A673 (cell line): ENCODE measurements around the gene UBAP1L. TPM values are rescaled to one million over a fixed set of nuclear protein-coding genes. Genes with fewer than 3 reads are reported as not detected.

Source experiments
- BruUV-seq: library from RNA; stranded (reverse); fragments of 400-500 nt; replicated peaks from 2 replicates; lab custom pipeline; 2021; lab: Mats Ljungman, UMichigan
- CTCF ChIA-PET: fragments of 300-600 bp; sonication (Branson Sonifier 250); formaldehyde crosslinking; loops from one replicate; lab custom pipeline; 2022; ENCODE audit warnings: antibody characterized with exemption; lab: Charles Lee
- POLR2A ChIA-PET: fragments of 300-600 bp; sonication (Branson Sonifier 250); formaldehyde crosslinking; loops from one replicate; lab custom pipeline; 2022; ENCODE audit warnings: antibody characterized with exemption; ENCODE audit not compliant: low non-redundant PET; lab: Charles Lee
- DNase-seq: peaks from one replicate; pipeline ENCODE4 v3.0.0-alpha.2; 2015; ENCODE audit warnings: low spot score
- H3K27ac ChIP-seq: fragments of 200-600 bp; sonication (generic); 2 replicates; pipeline ENCODE4 v1.5.1; 2016; ENCODE audit warnings: mixed run types, low read depth, mild to moderate bottlenecking, mixed read lengths, antibody characterized with exemption, low read length; ENCODE audit not compliant: poor library complexity, severe bottlenecking
- H3K27me3 ChIP-seq: fragments of 200-600 bp; sonication (generic); replicated peaks from 2 replicates; pipeline ENCODE4 v1.6.1; 2017; ENCODE audit warnings: mixed run types, low read depth, mild to moderate bottlenecking, mixed read lengths, antibody characterized with exemption, low read length; ENCODE audit not compliant: insufficient read depth, poor library complexity
- H3K36me3 ChIP-seq: fragments of 200-600 bp; sonication (generic); 2 replicates; pipeline ENCODE4 v1.6.1; 2016; ENCODE audit warnings: mixed run types, mild to moderate bottlenecking, mixed read lengths, antibody characterized with exemption, low read length; ENCODE audit not compliant: insufficient read depth, poor library complexity, severe bottlenecking
- H3K4me1 ChIP-seq: fragments of 200-600 bp; sonication (generic); 2 replicates; pipeline ENCODE4 v1.6.1; 2017; ENCODE audit warnings: mixed run types, mild to moderate bottlenecking, mixed read lengths, antibody characterized with exemption, low read length; ENCODE audit not compliant: insufficient read depth, poor library complexity, severe bottlenecking
- H3K4me3 ChIP-seq: fragments of 200-600 bp; sonication (generic); 2 replicates; pipeline ENCODE4 v1.5.1; 2016; ENCODE audit warnings: low read depth, mixed run types, mild to moderate bottlenecking, mixed read lengths, low read length; ENCODE audit not compliant: poor library complexity, severe bottlenecking
- H3K9me3 ChIP-seq: fragments of 200-600 bp; sonication (generic); 2 replicates; pipeline ENCODE4 v1.6.1; 2016; ENCODE audit warnings: mixed run types, low read depth, mild to moderate bottlenecking, mixed read lengths, antibody characterized with exemption, low read length; ENCODE audit not compliant: poor library complexity, severe bottlenecking
- EZH2 ChIP-seq: fragments of 200-600 bp; sonication (generic); IDR thresholded peaks from 2 replicates; pipeline ENCODE4 v1.6.1; 2017; ENCODE audit warnings: borderline replicate concordance, low read depth, mild to moderate bottlenecking, mixed read lengths, antibody characterized with exemption, low read length; ENCODE audit not compliant: poor library complexity, severe bottlenecking
- intact Hi-C: fragments of 100-400 bp; cut with micrococcal nuclease; formaldehyde crosslinking; loops from one replicate; pipeline ENCODE4 v1.10.0; 2022; ENCODE audit not compliant: unreplicated experiment
- total RNA-seq: library from RNA; stranded (reverse); gene quantifications from 2 replicates; pipeline ENCODE4 v1.2.3, GENCODE V29; 2021
- TF ChIP-seq, protein P1 (sequence below): fragments of 300-800, 200-600 bp; sonication (generic); conservative IDR thresholded peaks from 2 replicates; pipeline ENCODE4 v1.5.1; 2017; ENCODE audit warnings: low read depth, mild to moderate bottlenecking, antibody characterized with exemption, low read length, moderate library complexity, mixed read lengths

The UBAP1L gene
- total RNA-seq, 1 experiment from 2014 or later: 3.9 TPM

GRCh38 chr15:65097651-65098263 is 17.2 kb downstream of the UBAP1L start:
- no peak for TF ChIP-seq EZH2
- TF ChIP-seq, protein P1, sequence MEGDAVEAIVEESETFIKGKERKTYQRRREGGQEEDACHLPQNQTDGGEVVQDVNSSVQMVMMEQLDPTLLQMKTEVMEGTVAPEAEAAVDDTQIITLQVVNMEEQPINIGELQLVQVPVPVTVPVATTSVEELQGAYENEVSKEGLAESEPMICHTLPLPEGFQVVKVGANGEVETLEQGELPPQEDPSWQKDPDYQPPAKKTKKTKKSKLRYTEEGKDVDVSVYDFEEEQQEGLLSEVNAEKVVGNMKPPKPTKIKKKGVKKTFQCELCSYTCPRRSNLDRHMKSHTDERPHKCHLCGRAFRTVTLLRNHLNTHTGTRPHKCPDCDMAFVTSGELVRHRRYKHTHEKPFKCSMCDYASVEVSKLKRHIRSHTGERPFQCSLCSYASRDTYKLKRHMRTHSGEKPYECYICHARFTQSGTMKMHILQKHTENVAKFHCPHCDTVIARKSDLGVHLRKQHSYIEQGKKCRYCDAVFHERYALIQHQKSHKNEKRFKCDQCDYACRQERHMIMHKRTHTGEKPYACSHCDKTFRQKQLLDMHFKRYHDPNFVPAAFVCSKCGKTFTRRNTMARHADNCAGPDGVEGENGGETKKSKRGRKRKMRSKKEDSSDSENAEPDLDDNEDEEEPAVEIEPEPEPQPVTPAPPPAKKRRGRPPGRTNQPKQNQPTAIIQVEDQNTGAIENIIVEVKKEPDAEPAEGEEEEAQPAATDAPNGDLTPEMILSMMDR: no peak
- intact Hi-C loops: no loop called here
- BruUV-seq: no TSS peak
- no peak for DNase-seq
- no peaks in the 10 kb centered on the region for H3K27me3 ChIP-seq
- ChIA-PET POLR2A (no interaction called here), CTCF (no interaction called here)
- H3K9me3 ChIP-seq: no peaks in the 10 kb centered on the region
- H3K4me1 ChIP-seq: no peaks in the 10 kb centered on the region
- H3K4me3 ChIP-seq: no peak overlapping the region
- H3K27ac ChIP-seq: no peak overlapping the region
- H3K36me3 ChIP-seq: peaks cover 5% of the 10 kb centered on the region

DNA sequence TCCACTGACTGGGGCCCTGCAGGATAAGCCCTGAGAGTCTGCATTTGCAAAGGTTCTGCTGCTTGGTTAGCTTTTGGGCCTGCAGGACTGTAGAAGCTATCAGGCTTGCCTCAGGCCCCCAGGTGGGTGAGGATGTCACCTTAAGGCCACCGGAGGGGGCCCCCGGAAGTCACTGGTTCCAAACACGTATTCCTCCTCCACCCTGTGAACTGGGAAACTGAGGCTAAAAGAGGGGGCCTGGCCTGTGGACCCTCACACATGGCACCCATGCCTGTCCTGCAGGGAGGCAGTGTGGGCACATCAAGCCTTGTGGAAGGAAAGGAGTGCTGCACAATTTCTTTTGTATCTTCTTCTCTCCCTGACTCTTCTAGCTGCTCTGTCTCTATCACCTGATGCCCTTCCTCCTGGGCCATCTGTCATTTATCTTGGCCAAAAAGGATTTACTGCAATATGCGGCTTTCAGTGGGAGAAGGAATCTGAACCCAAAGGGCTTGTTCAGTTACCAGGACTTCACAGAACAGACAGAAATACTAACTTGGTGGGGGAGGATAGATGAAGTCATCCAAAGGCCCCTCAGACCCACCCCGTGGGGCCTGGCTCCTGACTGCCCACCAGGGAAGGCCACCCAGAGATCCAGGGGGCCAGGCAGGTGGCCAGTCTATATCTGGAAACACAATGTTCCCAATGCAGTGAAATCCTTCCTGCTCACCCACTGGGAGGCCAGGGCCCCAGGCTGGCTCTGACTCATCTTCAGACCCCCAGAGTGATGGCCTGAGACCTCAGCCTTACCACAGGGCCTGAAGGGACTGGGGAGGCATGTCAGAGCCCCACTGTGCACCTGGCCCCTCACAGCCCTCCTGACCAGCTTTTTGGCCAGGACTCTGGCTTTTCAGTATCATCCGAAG is 18.3 kb downstream of the UBAP1L start:
- Histone ChIP-seq H3K9me3 (no peaks in the 10 kb centered on the region), H3K4me1 (no peaks in the 10 kb centered on the region), H3K36me3 (peaks cover 5% of the 10 kb centered on the region), H3K27ac (no peak overlapping the region), H3K27me3 (no peaks in the 10 kb centered on the region), H3K4me3 (no peak overlapping the region)
- no peak for DNase-seq
- POLR2A ChIA-PET: no interaction called here
- intact Hi-C loops: no loop called here
- TF ChIP-seq, protein P1: no peak
- TF ChIP-seq EZH2: no peak
- CTCF ChIA-PET: no interaction called here
- BruUV-seq: no TSS peak

GRCh38 chr15:65095747-65096104 is 19.3 kb downstream of the UBAP1L start:
- no peaks in the 10 kb centered on the region for H3K4me1 ChIP-seq
- TF ChIP-seq, protein P1: no peak
- intact Hi-C loops: no loop called here
- BruUV-seq: no TSS peak
- POLR2A ChIA-PET: no interaction called here
- no peak overlapping the region for H3K27ac ChIP-seq
- no peak for DNase-seq
- H3K4me3 ChIP-seq: no peak overlapping the region
- H3K36me3 ChIP-seq: peaks cover 5% of the 10 kb centered on the region
- no peaks in the 10 kb centered on the region for H3K27me3 ChIP-seq
- CTCF ChIA-PET: no interaction called here
- no peaks in the 10 kb centered on the region for H3K9me3 ChIP-seq
